Measurements from ENCODE around the gene MRPS10. TPM values are rescaled to one million over a fixed set of nuclear protein-coding genes. Genes with fewer than 3 reads are reported as not detected.
"Not testable (repeated sequence)": the region's sequence is repeated elsewhere in the genome, so short reads cannot be mapped to it uniquely, and the experiment has no call there.

Gene MRPS10
- total RNA-seq, 1 experiment from 2014 or later: 24.7 TPM

GRCh38 chr6:42239333-42239732, 21.7 kb upstream of the MRPS10 start:
- DNase-seq (ENCODE audit: low spot score): no peak

GRCh38 chr6:42237857-42238256, 20.2 kb upstream of the MRPS10 start:
- no peak for DNase-seq (ENCODE audit: low spot score)

- DNase-seq (ENCODE audit: low spot score): no peak
These were observed 19.2 kb upstream of the MRPS10 start for GRCh38 chr6:42236682-42237473.

- DNase-seq (ENCODE audit: low spot score): no peak
These were observed 18.4 kb upstream of the MRPS10 start for GRCh38 chr6:42236030-42236429.

- DNase-seq (ENCODE audit: low spot score): no peak
These were observed 14.4 kb upstream of the MRPS10 start for GRCh38 chr6:42232035-42232434.

- peak; percentile 50 for DNase-seq (ENCODE audit: low spot score)
These were observed 13.0 kb upstream of the MRPS10 start for GRCh38 chr6:42230345-42231321.

- DNase-seq (ENCODE audit: low spot score): no peak
These were observed 12.0 kb upstream of the MRPS10 start for GRCh38 chr6:42229506-42230119.

GRCh38 chr6:42228305-42228704, 10.6 kb upstream of the MRPS10 start:
- no peak for DNase-seq (ENCODE audit: low spot score)

- no peak for DNase-seq (ENCODE audit: low spot score)
These were observed 9.7 kb upstream of the MRPS10 start for GRCh38 chr6:42227173-42227850.

- DNase-seq (ENCODE audit: low spot score): peak; percentile 87
These were observed 9.0 kb upstream of the MRPS10 start for GRCh38 chr6:42226645-42227143.

GRCh38 chr6:42226161-42226611, 8.5 kb upstream of the MRPS10 start:
- peak; percentile 39 for DNase-seq (ENCODE audit: low spot score)

GRCh38 chr6:42225419-42225818, 7.8 kb upstream of the MRPS10 start:
- DNase-seq (ENCODE audit: low spot score): no peak

GRCh38 chr6:42225029-42225339, 7.3 kb upstream of the MRPS10 start:
- DNase-seq (ENCODE audit: low spot score): peak; percentile 2

GRCh38 chr6:42224222-42225028, 6.8 kb upstream of the MRPS10 start:
- peak; percentile 76 for DNase-seq (ENCODE audit: low spot score)

- DNase-seq (ENCODE audit: low spot score): no peak
These were observed 4.8 kb upstream of the MRPS10 start for GRCh38 chr6:42222448-42222847.

GRCh38 chr6:42221546-42221945, 3.9 kb upstream of the MRPS10 start:
- no peak for DNase-seq (ENCODE audit: low spot score)

- DNase-seq (ENCODE audit: low spot score): no peak
These were observed 3.1 kb upstream of the MRPS10 start for GRCh38 chr6:42220807-42221206.

- DNase-seq (ENCODE audit: low spot score): no peak
These were observed 523 bp downstream of the MRPS10 start for GRCh38 chr6:42217157-42217518.

- DNase-seq (ENCODE audit: low spot score): not testable (repeated sequence)
These were observed 1.2 kb downstream of the MRPS10 start for GRCh38 chr6:42216495-42216894.

GRCh38 chr6:42212442-42212841, 5.2 kb downstream of the MRPS10 start:
- no peak for DNase-seq (ENCODE audit: low spot score)

- no peak for DNase-seq (ENCODE audit: low spot score)
These were observed 5.9 kb downstream of the MRPS10 start for GRCh38 chr6:42211726-42212125.
